GM23248 (cell line): ENCODE measurements around the gene PPP1R12B.

Experiments
- EZH2 ChIP-seq: fragments of 200-600 bp; sonication (generic); IDR thresholded peaks from 2 replicates; pipeline ENCODE4 v1.6.1; 2018; ENCODE audit warnings: antibody characterized with exemption, mild to moderate bottlenecking; ENCODE audit not compliant: insufficient read depth, poor library complexity, severe bottlenecking
- EZH2phosphoT487 ChIP-seq: fragments of 200-600 bp; sonication (generic); IDR thresholded peaks from 2 replicates; pipeline ENCODE4 v1.6.1; 2018; ENCODE audit warnings: antibody characterized with exemption, moderate library complexity, mild to moderate bottlenecking, low read depth; ENCODE audit not compliant: insufficient read depth

- TF ChIP-seq EZH2 (no peak), EZH2phosphoT487 (no peak)
Observed at GRCh38 chr1:202623075-202623474, 274.6 kb downstream of the PPP1R12B start.
